Measurements from ENCODE around the gene PDAP1. TPM values are rescaled to one million over a fixed set of nuclear protein-coding genes. Genes with fewer than 3 reads are reported as not detected.
A peak's percentile ranks its signal among the peaks of the same experiment; 100 is the strongest.

PDAP1 gene
- total and polyA plus RNA-seq, 7 donors = 84.5 to 194 (median 89.5) TPM

DNA sequence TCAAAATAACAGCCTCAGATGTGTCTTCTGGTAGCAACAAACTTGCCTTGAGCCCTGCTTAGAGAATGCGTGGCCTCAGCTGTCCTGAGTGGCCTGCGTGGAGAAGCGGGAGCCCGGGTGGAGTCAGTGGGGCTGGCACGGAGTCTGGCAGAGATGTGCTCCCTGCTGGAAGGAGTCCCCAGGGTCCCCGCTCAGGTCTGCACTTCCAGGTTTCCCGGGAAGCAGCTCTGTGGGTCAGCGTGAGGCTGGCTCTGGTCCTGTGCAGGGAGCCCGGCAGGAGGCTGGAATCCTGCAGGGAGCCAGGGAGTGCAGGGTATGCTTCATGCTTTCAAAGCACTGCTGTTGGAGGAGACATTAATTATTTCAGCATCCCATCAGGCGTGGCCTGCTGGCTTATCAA lies 40.5 kb upstream of the PDAP1 start:
- no peaks in the 10 kb centered on the region for H3K9me3 ChIP-seq
- no peak for DNase-seq
- intact Hi-C loops (cut with DNase I) = no loop called here
- no peak overlapping the region for H3K27ac ChIP-seq
- TF ChIP-seq, protein P1, sequence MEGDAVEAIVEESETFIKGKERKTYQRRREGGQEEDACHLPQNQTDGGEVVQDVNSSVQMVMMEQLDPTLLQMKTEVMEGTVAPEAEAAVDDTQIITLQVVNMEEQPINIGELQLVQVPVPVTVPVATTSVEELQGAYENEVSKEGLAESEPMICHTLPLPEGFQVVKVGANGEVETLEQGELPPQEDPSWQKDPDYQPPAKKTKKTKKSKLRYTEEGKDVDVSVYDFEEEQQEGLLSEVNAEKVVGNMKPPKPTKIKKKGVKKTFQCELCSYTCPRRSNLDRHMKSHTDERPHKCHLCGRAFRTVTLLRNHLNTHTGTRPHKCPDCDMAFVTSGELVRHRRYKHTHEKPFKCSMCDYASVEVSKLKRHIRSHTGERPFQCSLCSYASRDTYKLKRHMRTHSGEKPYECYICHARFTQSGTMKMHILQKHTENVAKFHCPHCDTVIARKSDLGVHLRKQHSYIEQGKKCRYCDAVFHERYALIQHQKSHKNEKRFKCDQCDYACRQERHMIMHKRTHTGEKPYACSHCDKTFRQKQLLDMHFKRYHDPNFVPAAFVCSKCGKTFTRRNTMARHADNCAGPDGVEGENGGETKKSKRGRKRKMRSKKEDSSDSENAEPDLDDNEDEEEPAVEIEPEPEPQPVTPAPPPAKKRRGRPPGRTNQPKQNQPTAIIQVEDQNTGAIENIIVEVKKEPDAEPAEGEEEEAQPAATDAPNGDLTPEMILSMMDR (IDR thresholded peaks at IDR 0.05) = no peak
- no peak for TF ChIP-seq EP300 (IDR thresholded peaks at IDR 0.05)
- no peak for TF ChIP-seq POLR2A (IDR thresholded peaks at IDR 0.05)
- no peak for TF ChIP-seq POLR2AphosphoS5 (IDR thresholded peaks at IDR 0.05)
- 90 to 93% methylated on average over 10 of the region's 10 CpGs for WGBS, 2 donors
- H3K36me3 ChIP-seq = peaks cover 35 to 97% (median 45%) of the 10 kb centered on the region in 4 donors
- H3K27me3 ChIP-seq = no peaks in the 10 kb centered on the region
- no peak overlapping the region for H3K4me3 ChIP-seq
- no peaks in the 10 kb centered on the region for H3K4me1 ChIP-seq

DNA sequence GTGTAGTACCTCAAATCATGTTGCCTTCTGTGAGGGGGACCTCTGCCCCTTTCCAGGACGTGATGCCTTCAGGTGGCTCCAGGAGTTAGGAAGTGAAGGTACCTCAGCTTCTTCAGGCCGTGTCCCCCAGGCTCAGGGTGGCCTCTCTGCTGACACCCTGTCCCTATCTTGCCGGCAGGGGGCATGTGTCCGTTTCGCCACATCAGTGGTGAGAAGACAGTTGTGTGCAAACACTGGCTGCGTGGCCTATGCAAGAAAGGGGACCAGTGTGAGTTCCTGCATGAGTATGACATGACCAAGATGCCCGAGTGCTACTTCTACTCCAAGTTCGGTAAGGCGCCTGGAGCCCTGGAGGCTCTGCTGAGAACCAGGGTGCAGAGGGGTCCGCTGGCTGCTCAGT lies 39.5 kb upstream of the PDAP1 start:
- H3K4me1 ChIP-seq = no peaks in the 10 kb centered on the region
- no peak overlapping the region for H3K27ac ChIP-seq
- TF ChIP-seq, protein P1 (IDR thresholded peaks at IDR 0.05) = no peak
- TF ChIP-seq POLR2A (IDR thresholded peaks at IDR 0.05) = no peak
- TF ChIP-seq EP300 (IDR thresholded peaks at IDR 0.05) = no peak
- no peak for TF ChIP-seq POLR2AphosphoS5 (IDR thresholded peaks at IDR 0.05)
- no peak overlapping the region for H3K4me3 ChIP-seq
- no peak for DNase-seq
- H3K36me3 ChIP-seq = peaks cover 31 to 97% (median 43%) of the 10 kb centered on the region in 4 donors
- 81 to 87% methylated on average over 10 of the region's 10 CpGs for WGBS, 2 donors
- intact Hi-C loops (cut with DNase I) = no loop called here
- H3K9me3 ChIP-seq = no peaks in the 10 kb centered on the region
- no peaks in the 10 kb centered on the region for H3K27me3 ChIP-seq

DNA sequence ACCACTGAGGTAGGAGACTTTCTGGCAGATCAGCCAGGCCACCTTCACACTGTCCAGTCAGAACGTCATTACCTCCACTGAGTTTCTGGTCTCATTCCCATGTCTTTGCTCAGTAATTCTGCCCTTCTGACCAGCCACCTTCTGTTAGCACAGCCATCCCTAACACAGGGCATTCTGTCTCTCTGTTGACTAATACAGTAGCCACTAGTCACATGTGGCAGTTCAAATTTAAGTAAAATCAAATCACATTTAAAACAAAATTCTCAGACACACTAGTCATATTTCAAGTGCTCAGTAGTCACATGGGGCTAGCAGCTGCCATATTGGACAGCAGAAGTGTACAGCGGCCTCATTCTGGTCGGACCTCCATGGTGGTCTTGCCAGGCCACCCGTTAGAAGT lies 37.7 kb upstream of the PDAP1 start:
- 89 to 96% methylated on average over 4 of the region's 4 CpGs for WGBS, 2 donors
- H3K27ac ChIP-seq = no peak overlapping the region
- no peaks in the 10 kb centered on the region for H3K27me3 ChIP-seq
- H3K36me3 ChIP-seq = peaks cover 31 to 82% (median 38%) of the 10 kb centered on the region in 4 donors
- TF ChIP-seq EP300 (IDR thresholded peaks at IDR 0.05) = no peak
- TF ChIP-seq, protein P1 (IDR thresholded peaks at IDR 0.05) = no peak
- no peak for TF ChIP-seq POLR2AphosphoS5 (IDR thresholded peaks at IDR 0.05)
- TF ChIP-seq POLR2A (IDR thresholded peaks at IDR 0.05) = no peak
- peaks cover 0 to 12% (median 10%) of the 10 kb centered on the region in 4 donors for H3K4me1 ChIP-seq
- no peak overlapping the region for H3K4me3 ChIP-seq
- no peaks in the 10 kb centered on the region for H3K9me3 ChIP-seq
- intact Hi-C loops (cut with DNase I) = no loop called here
- no peak for DNase-seq

DNA sequence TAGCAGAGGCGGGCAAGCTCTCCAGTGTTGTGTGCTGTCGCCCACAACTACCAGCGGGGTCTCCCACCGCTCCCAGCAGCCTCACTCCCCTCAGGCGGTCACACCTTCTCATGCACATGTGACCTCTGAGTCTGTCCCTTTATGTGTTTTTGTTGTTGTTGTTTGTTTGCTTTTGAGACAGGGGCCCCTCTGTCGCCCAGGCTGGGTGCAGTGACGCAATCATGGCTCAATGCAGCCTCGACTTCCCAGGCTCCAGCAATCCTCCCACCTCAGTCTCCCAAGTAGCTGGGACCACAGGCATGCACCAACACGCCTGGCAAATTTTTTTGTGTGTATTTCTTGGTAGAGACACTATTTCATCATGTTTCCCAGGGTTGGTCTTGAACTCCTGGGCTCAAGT lies 31.8 kb upstream of the PDAP1 start:
- Histone ChIP-seq H3K27ac (peak overlapping the region in 1 of 4 donors; percentile 89), H3K36me3 (peaks cover 3 to 26% (median 8%) of the 10 kb centered on the region in 4 donors), H3K4me1 (peaks cover 0 to 37% (median 35%) of the 10 kb centered on the region in 4 donors), H3K9me3 (no peaks in the 10 kb centered on the region), H3K27me3 (no peaks in the 10 kb centered on the region), H3K4me3 (peak overlapping the region in 3 of 4 donors; percentile 80 to 90 (median 89))
- TF ChIP-seq POLR2A (IDR thresholded peaks at IDR 0.05) = no peak
- TF ChIP-seq, protein P1 (IDR thresholded peaks at IDR 0.05) = no peak
- no peak for TF ChIP-seq EP300 (IDR thresholded peaks at IDR 0.05)
- TF ChIP-seq POLR2AphosphoS5 (IDR thresholded peaks at IDR 0.05) = no peak
- intact Hi-C loops (cut with DNase I) = no loop called here
- 79 to 85% methylated on average over 9 of the region's 9 CpGs for WGBS, 2 donors
- no peak for DNase-seq

Measured in sigmoid colon (tissue), 7 donors.